OCI-LY7 (cell line): ENCODE data around the gene PIAS2.

Experiments
- CTCF ChIP-seq: fragments of 200-600 bp; sonication (generic); conservative IDR thresholded peaks from 2 replicates; pipeline ENCODE4 v1.5.1; 2014; ENCODE audit warnings: mild to moderate bottlenecking, antibody characterized with exemption, low read length, moderate library complexity, mixed read lengths
- EZH2phosphoT487 ChIP-seq: fragments of 200-600 bp; sonication (generic); IDR thresholded peaks from 2 replicates; pipeline ENCODE4 v1.6.1; 2018; ENCODE audit warnings: low read depth, borderline replicate concordance, mild to moderate bottlenecking, mixed run types, antibody characterized with exemption, low read length, moderate library complexity, mixed read lengths

GRCh38 chr18:46754661-46755292 lies 162.5 kb downstream of the PIAS2 start:
- TF ChIP-seq CTCF (no peak), EZH2phosphoT487 (no peak)
